22Rv1 (cell line): Measurements from ENCODE around the gene JAKMIP3.

Experiments
- CTCF ChIP-seq: fragments of 450-650 bp; IDR thresholded peaks from 2 replicates; pipeline ENCODE4 v1.5.1; 2017; ENCODE audit warnings: mild to moderate bottlenecking
- ZFX ChIP-seq: fragments of 450-650 bp; IDR thresholded peaks from 2 replicates; pipeline ENCODE4 v1.6.1; 2017; ENCODE audit warnings: antibody characterized with exemption, borderline replicate concordance

DNA sequence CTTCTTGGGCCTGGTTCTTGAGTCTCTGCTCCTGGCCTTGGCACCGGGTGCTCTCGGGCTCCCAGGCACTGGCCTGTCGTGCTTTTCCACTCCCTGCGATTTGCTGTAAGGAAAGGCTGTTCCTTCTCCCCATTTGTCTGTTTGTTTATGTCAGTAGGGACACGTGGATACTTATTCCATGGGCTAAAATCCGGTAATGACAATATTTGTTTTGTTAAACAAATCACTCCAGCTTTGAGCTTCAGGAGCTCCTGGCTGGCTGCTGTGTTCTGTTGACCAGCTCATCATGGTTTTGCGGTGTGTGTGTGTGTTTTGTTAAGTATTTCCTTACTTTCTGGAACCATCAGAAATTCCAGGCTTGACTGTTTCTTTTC lies 17.5 kb upstream of the JAKMIP3 start:
- no peak for TF ChIP-seq CTCF
- no peak for TF ChIP-seq ZFX
